Trophoblast cell (in vitro differentiated cells and primary cell): ENCODE data around the gene PRPH.
"Not testable (repeated sequence)": the region's sequence is repeated elsewhere in the genome, so short reads cannot be mapped to it uniquely, and the experiment has no call there.

Experiments used
- DNase-seq, 2 donors: peaks; one replicate each; pipeline ENCODE4 v3.0.0-alpha.2; 2016
- H2AFZ ChIP-seq: 2 replicates; pipeline ENCODE4 v1.6.1; 2013; ENCODE audit warnings: low read length, moderate library complexity, mild to moderate bottlenecking; ENCODE audit not compliant: insufficient read depth, poor library complexity
- H2AK5ac ChIP-seq: 2 replicates; pipeline ENCODE4 v1.6.1; 2013; ENCODE audit warnings: mild to moderate bottlenecking, low read length
- H2BK120ac ChIP-seq: 2 replicates; pipeline ENCODE4 v1.6.1; 2013; ENCODE audit warnings: low read length, mild to moderate bottlenecking, moderate library complexity; ENCODE audit not compliant: insufficient read depth, poor library complexity
- H2BK12ac ChIP-seq: 2 replicates; pipeline ENCODE4 v1.6.1; 2013; ENCODE audit warnings: mild to moderate bottlenecking, low read length, moderate library complexity
- H2BK5ac ChIP-seq: 2 replicates; pipeline ENCODE4 v1.6.1; 2013; ENCODE audit warnings: low read length, low read depth, moderate library complexity, mild to moderate bottlenecking; ENCODE audit not compliant: poor library complexity
- H3K14ac ChIP-seq: 2 replicates; pipeline ENCODE4 v1.6.1; 2013; ENCODE audit warnings: mild to moderate bottlenecking, low read length
- H3K18ac ChIP-seq: 2 replicates; pipeline ENCODE4 v1.6.1; 2013; ENCODE audit warnings: mild to moderate bottlenecking, low read length
- H3K23ac ChIP-seq: 2 replicates; pipeline ENCODE4 v1.6.1; 2013; ENCODE audit warnings: low read length
- H3K27ac ChIP-seq: 2 replicates; pipeline ENCODE4 v1.5.1; 2013; ENCODE audit warnings: low read depth, mild to moderate bottlenecking, inconsistent platforms, low read length, moderate library complexity
- H3K27me3 ChIP-seq: 2 replicates; pipeline ENCODE4 v1.6.1; 2013; ENCODE audit warnings: inconsistent platforms, mild to moderate bottlenecking, low read length, moderate library complexity; ENCODE audit not compliant: insufficient read depth
- H3K36me3 ChIP-seq, 2 experiments: 1 replicate in 1 of 2; 2 replicates in 1 of 2; pipeline ENCODE4 v1.6.1; 2013; ENCODE audit warnings: low read length in 2 of 2, mild to moderate bottlenecking in 2 of 2, moderate library complexity in 1 of 2; ENCODE audit not compliant: insufficient read depth in 2 of 2, control insufficient read depth in 1 of 2
- H3K4ac ChIP-seq: 2 replicates; pipeline ENCODE4 v1.6.1; 2013; ENCODE audit warnings: low read depth, mild to moderate bottlenecking, low read length, moderate library complexity
- H3K4me1 ChIP-seq, 2 experiments: 1 replicate in 1 of 2; 2 replicates in 1 of 2; pipeline ENCODE4 v1.6.1; 2013; ENCODE audit warnings: low read length in 2 of 2, mild to moderate bottlenecking in 2 of 2, moderate library complexity in 1 of 2; ENCODE audit not compliant: insufficient read depth in 2 of 2, control insufficient read depth in 1 of 2
- H3K4me2 ChIP-seq: 2 replicates; pipeline ENCODE4 v1.6.1; 2013; ENCODE audit warnings: inconsistent platforms, mild to moderate bottlenecking, low read length, moderate library complexity
- H3K4me3 ChIP-seq: 2 replicates; pipeline ENCODE4 v1.5.1; 2013; ENCODE audit warnings: mild to moderate bottlenecking, low read depth, low read length, inconsistent platforms
- H3K79me1 ChIP-seq: one replicate; pipeline ENCODE4 v1.6.1; 2013; ENCODE audit warnings: low read length
- H3K79me2 ChIP-seq: 2 replicates; pipeline ENCODE4 v1.6.1; 2013; ENCODE audit warnings: low read length, mild to moderate bottlenecking; ENCODE audit not compliant: control insufficient read depth, insufficient read depth, poor library complexity
- H3K9ac ChIP-seq: 2 replicates; pipeline ENCODE4 v1.6.1; 2013; ENCODE audit warnings: mild to moderate bottlenecking, low read length
- H3K9me3 ChIP-seq: 2 replicates; pipeline ENCODE4 v1.6.1; 2013; ENCODE audit warnings: low read depth, mild to moderate bottlenecking, control low read depth, inconsistent platforms, low read length; ENCODE audit not compliant: insufficient read depth
- H4K12ac ChIP-seq: 2 replicates; pipeline ENCODE4 v1.6.1; 2013; ENCODE audit warnings: low read depth, mild to moderate bottlenecking, low read length, moderate library complexity
- H4K8ac ChIP-seq: 2 replicates; pipeline ENCODE4 v1.6.1; 2013; ENCODE audit warnings: low read depth, mild to moderate bottlenecking, low read length, moderate library complexity
- H4K91ac ChIP-seq: one replicate; pipeline ENCODE4 v1.6.1; 2013; ENCODE audit warnings: low read depth, mild to moderate bottlenecking, low read length, moderate library complexity
- WGBS: extraction: QIAGEN DNeasy Blood & Tissue Kit; methylation state at CpG from one replicate; pipeline ENCODE4 v1.1.7; 2013; ENCODE audit warnings: missing lambda C conversion rate; ENCODE audit not compliant: insufficient read length, insufficient coverage; ENCODE audit errors: extremely low coverage; 5-methylcytosine and 5-hydroxymethylcytosine counted together

The PRPH gene

DNA sequence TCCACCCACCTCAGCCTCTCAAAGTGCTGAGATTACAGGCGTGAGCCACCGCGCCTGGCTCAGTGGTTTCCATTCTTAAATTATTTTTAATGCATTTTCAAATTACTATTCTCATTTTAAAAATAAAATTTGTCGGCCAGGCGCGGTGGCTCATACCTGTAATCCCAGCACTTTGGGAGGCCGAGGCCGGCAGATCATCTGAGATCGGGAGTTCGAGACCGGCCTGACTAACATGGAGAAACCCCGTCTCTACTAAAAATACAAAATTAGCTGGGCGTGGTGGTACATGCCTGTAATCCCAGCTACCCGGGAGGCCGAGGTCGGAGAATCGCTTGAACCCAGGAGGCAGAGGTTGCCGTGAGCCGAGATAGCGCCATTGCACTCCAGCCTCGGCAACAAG is 38.8 kb downstream of the PRPH start:
- not testable (repeated sequence) for H3K79me1 ChIP-seq, H3K4me3 ChIP-seq, H2BK5ac ChIP-seq, H3K23ac ChIP-seq, H3K4ac ChIP-seq, H3K79me2 ChIP-seq, H2BK12ac ChIP-seq, H3K4me2 ChIP-seq, DNase-seq, H3K14ac ChIP-seq, H4K91ac ChIP-seq, H2AFZ ChIP-seq, H2AK5ac ChIP-seq, H3K9ac ChIP-seq, H3K18ac ChIP-seq, H2BK120ac ChIP-seq, H4K12ac ChIP-seq, H3K27ac ChIP-seq, H4K8ac ChIP-seq, H3K4me1 ChIP-seq
- Histone ChIP-seq H3K9me3 (peaks cover 13% of the 10 kb centered on the region), H3K27me3 (peaks cover 42% of the 10 kb centered on the region), H3K36me3 (peaks cover 24 to 27% of the 10 kb centered on the region in 2 experiments)
- WGBS: no CpG with 5 or more reads among the region's 21 CpGs

GRCh38 chr12:49334226-49334625 is 39.3 kb downstream of the PRPH start:
- DNase-seq: no peak
- Histone ChIP-seq H4K8ac (no peak overlapping the region), H2BK5ac (no peak overlapping the region), H3K4me1 (peaks cover 4 to 5% of the 10 kb centered on the region in 2 experiments), H3K27ac (no peak overlapping the region), H4K91ac (no peak overlapping the region), H3K79me1 (no peaks in the 10 kb centered on the region), H3K4me2 (no peak overlapping the region), H3K4ac (no peak overlapping the region), H3K79me2 (no peaks in the 10 kb centered on the region), H2AK5ac (no peak overlapping the region), H3K4me3 (no peak overlapping the region), H3K27me3 (peaks cover 44% of the 10 kb centered on the region), H2BK12ac (no peak overlapping the region), H3K18ac (no peak overlapping the region), H3K23ac (no peak overlapping the region), H3K9me3 (peaks cover 11% of the 10 kb centered on the region), H2AFZ (no peak overlapping the region), H3K36me3 (peaks cover 19 to 23% of the 10 kb centered on the region in 2 experiments), H3K14ac (no peak overlapping the region), H3K9ac (no peak overlapping the region), H4K12ac (no peak overlapping the region), H2BK120ac (no peak overlapping the region)
- no CpG with 5 or more reads among the region's 19 CpGs for WGBS

DNA sequence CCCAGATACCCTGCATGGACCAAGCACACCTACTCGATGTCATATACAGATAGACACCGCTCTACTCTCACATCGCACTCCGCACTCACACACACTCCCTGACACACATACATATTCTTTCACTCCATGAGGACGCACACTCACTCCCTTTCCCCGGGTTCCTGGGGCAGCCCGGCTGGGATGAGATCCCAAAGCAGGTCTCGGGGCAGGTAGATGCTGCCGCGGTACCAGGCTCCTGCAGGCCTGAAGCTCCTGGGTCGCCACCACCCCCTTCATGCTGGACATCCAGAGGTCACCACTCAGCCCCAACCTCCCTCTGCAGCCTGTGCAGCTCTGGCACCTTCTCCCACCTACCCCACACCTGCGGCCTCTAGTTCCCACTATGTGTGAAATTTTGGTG is 39.7 kb downstream of the PRPH start:
- Histone ChIP-seq H3K79me2 (no peaks in the 10 kb centered on the region), H3K27me3 (peaks cover 47% of the 10 kb centered on the region), H3K36me3 (peaks cover 15 to 20% of the 10 kb centered on the region in 2 experiments), H3K4ac (no peak overlapping the region), H3K9ac (no peak overlapping the region), H4K8ac (no peak overlapping the region), H2AFZ (no peak overlapping the region), H2BK5ac (no peak overlapping the region), H2BK120ac (no peak overlapping the region), H3K4me1 (peaks cover 4 to 5% of the 10 kb centered on the region in 2 experiments), H3K27ac (no peak overlapping the region), H3K9me3 (peaks cover 11% of the 10 kb centered on the region), H2AK5ac (no peak overlapping the region), H3K23ac (no peak overlapping the region), H4K12ac (no peak overlapping the region), H3K4me3 (no peak overlapping the region), H4K91ac (no peak overlapping the region), H2BK12ac (no peak overlapping the region), H3K4me2 (no peak overlapping the region), H3K14ac (no peak overlapping the region), H3K79me1 (no peaks in the 10 kb centered on the region), H3K18ac (no peak overlapping the region)
- DNase-seq: no peak
- 100% methylated on average over 3 of the region's 12 CpGs for WGBS

GRCh38 chr12:49335118-49335954 is 40.4 kb downstream of the PRPH start:
- no peak overlapping the region for H3K23ac ChIP-seq
- H3K4me2 ChIP-seq: no peak overlapping the region
- H3K4ac ChIP-seq: no peak overlapping the region
- H2BK5ac ChIP-seq: no peak overlapping the region
- H3K18ac ChIP-seq: no peak overlapping the region
- H3K9me3 ChIP-seq: peaks cover 11% of the 10 kb centered on the region
- no peak overlapping the region for H2AFZ ChIP-seq
- no peaks in the 10 kb centered on the region for H3K79me1 ChIP-seq
- H3K36me3 ChIP-seq: peaks cover 10 to 13% of the 10 kb centered on the region in 2 experiments
- H3K4me3 ChIP-seq: no peak overlapping the region
- no peak overlapping the region for H4K12ac ChIP-seq
- no CpG with 5 or more reads among the region's 16 CpGs for WGBS
- H3K27ac ChIP-seq: no peak overlapping the region
- no peak overlapping the region for H2AK5ac ChIP-seq
- no peak for DNase-seq
- H2BK120ac ChIP-seq: no peak overlapping the region
- H3K4me1 ChIP-seq: peaks cover 4 to 5% of the 10 kb centered on the region in 2 experiments
- no peaks in the 10 kb centered on the region for H3K79me2 ChIP-seq
- no peak overlapping the region for H4K91ac ChIP-seq
- H4K8ac ChIP-seq: no peak overlapping the region
- H2BK12ac ChIP-seq: no peak overlapping the region
- no peak overlapping the region for H3K14ac ChIP-seq
- no peak overlapping the region for H3K9ac ChIP-seq
- H3K27me3 ChIP-seq: peaks cover 53% of the 10 kb centered on the region
